ENCODE measurements around the gene TMEM62. TPM values are rescaled to one million over a fixed set of nuclear protein-coding genes. Genes with fewer than 3 reads are reported as not detected.

TMEM62 gene
- polyA plus RNA-seq, 2 donors: 7.6 to 12.8 TPM

- H3K36me3 ChIP-seq (ENCODE audit: control insufficient read depth in 2 of 2, insufficient read depth in 2 of 2, low read length in 1 of 2): no peaks in the 10 kb centered on the region
- WGBS, 2 donors: 80 to 81% methylated on average over 4 of the region's 4 CpGs
- no peaks in the 10 kb centered on the region for H3K27me3 ChIP-seq (ENCODE audit: control insufficient read depth in 1 of 2, insufficient read depth in 2 of 2, low read length in 2 of 2)
Observed at GRCh38 chr15:43211224-43211735, 77.9 kb downstream of the TMEM62 start.

GRCh38 chr15:43212299-43212698 lies 78.9 kb downstream of the TMEM62 start:
- 74 to 81% methylated on average over 7 to 8 of the region's 8 CpGs for WGBS, 2 donors
- Histone ChIP-seq H3K27me3 (ENCODE audit: control insufficient read depth in 1 of 2, insufficient read depth in 2 of 2, low read length in 2 of 2) (no peaks in the 10 kb centered on the region), H3K27ac (ENCODE audit: low read depth in 2 of 2, low read length in 1 of 2) (no peak overlapping the region)

More at GRCh38 chr15:43211224-43211735, 77.9 kb downstream of the TMEM62 start:
- Histone ChIP-seq H3K27ac (ENCODE audit: low read depth in 2 of 2, low read length in 1 of 2) (no peak overlapping the region), H3K9me3 (ENCODE audit: control insufficient read depth in 2 of 2, insufficient read depth in 1 of 2, low read depth in 1 of 2, low read length in 1 of 2) (no peaks in the 10 kb centered on the region), H3K4me1 (ENCODE audit: control insufficient read depth in 2 of 2, insufficient read depth in 2 of 2, low read length in 1 of 2) (no peaks in the 10 kb centered on the region), H3K4me3 (ENCODE audit: low read depth in 1 of 2, low read length in 2 of 2) (no peak overlapping the region)

GRCh38 chr15:43212951-43213350 lies 79.6 kb downstream of the TMEM62 start:
- Histone ChIP-seq H3K36me3 (ENCODE audit: control insufficient read depth in 2 of 2, insufficient read depth in 2 of 2, low read length in 1 of 2) (no peaks in the 10 kb centered on the region), H3K4me1 (ENCODE audit: control insufficient read depth in 2 of 2, insufficient read depth in 2 of 2, low read length in 1 of 2) (no peaks in the 10 kb centered on the region), H3K27ac (ENCODE audit: low read depth in 2 of 2, low read length in 1 of 2) (no peak overlapping the region), H3K9me3 (ENCODE audit: control insufficient read depth in 2 of 2, insufficient read depth in 1 of 2, low read depth in 1 of 2, low read length in 1 of 2) (no peaks in the 10 kb centered on the region), H3K27me3 (ENCODE audit: control insufficient read depth in 1 of 2, insufficient read depth in 2 of 2, low read length in 2 of 2) (no peaks in the 10 kb centered on the region), H3K4me3 (ENCODE audit: low read depth in 1 of 2, low read length in 2 of 2) (no peak overlapping the region)

More at GRCh38 chr15:43212299-43212698, 78.9 kb downstream of the TMEM62 start:
- no peaks in the 10 kb centered on the region for H3K9me3 ChIP-seq (ENCODE audit: control insufficient read depth in 2 of 2, insufficient read depth in 1 of 2, low read depth in 1 of 2, low read length in 1 of 2)
- H3K4me3 ChIP-seq (ENCODE audit: low read depth in 1 of 2, low read length in 2 of 2): no peak overlapping the region
- H3K36me3 ChIP-seq (ENCODE audit: control insufficient read depth in 2 of 2, insufficient read depth in 2 of 2, low read length in 1 of 2): no peaks in the 10 kb centered on the region
- H3K4me1 ChIP-seq (ENCODE audit: control insufficient read depth in 2 of 2, insufficient read depth in 2 of 2, low read length in 1 of 2): no peaks in the 10 kb centered on the region

- no peak overlapping the region for H3K27ac ChIP-seq (ENCODE audit: low read depth in 2 of 2, low read length in 1 of 2)
- no peaks in the 10 kb centered on the region for H3K4me1 ChIP-seq (ENCODE audit: control insufficient read depth in 2 of 2, insufficient read depth in 2 of 2, low read length in 1 of 2)
- no peak overlapping the region for H3K4me3 ChIP-seq (ENCODE audit: low read depth in 1 of 2, low read length in 2 of 2)
- 71 to 85% methylated on average over 5 of the region's 5 CpGs for WGBS, 2 donors
- no peaks in the 10 kb centered on the region for H3K36me3 ChIP-seq (ENCODE audit: control insufficient read depth in 2 of 2, insufficient read depth in 2 of 2, low read length in 1 of 2)
- H3K27me3 ChIP-seq (ENCODE audit: control insufficient read depth in 1 of 2, insufficient read depth in 2 of 2, low read length in 2 of 2): no peaks in the 10 kb centered on the region
- no peaks in the 10 kb centered on the region for H3K9me3 ChIP-seq (ENCODE audit: control insufficient read depth in 2 of 2, insufficient read depth in 1 of 2, low read depth in 1 of 2, low read length in 1 of 2)
Observed at GRCh38 chr15:43213466-43213865, 80.1 kb downstream of the TMEM62 start.

- Histone ChIP-seq H3K27me3 (ENCODE audit: control insufficient read depth in 1 of 2, insufficient read depth in 2 of 2, low read length in 2 of 2) (no peaks in the 10 kb centered on the region), H3K4me3 (ENCODE audit: low read depth in 1 of 2, low read length in 2 of 2) (no peak overlapping the region), H3K27ac (ENCODE audit: low read depth in 2 of 2, low read length in 1 of 2) (no peak overlapping the region), H3K36me3 (ENCODE audit: control insufficient read depth in 2 of 2, insufficient read depth in 2 of 2, low read length in 1 of 2) (no peaks in the 10 kb centered on the region), H3K4me1 (ENCODE audit: control insufficient read depth in 2 of 2, insufficient read depth in 2 of 2, low read length in 1 of 2) (no peaks in the 10 kb centered on the region), H3K9me3 (ENCODE audit: control insufficient read depth in 2 of 2, insufficient read depth in 1 of 2, low read depth in 1 of 2, low read length in 1 of 2) (no peaks in the 10 kb centered on the region)
- 74 to 78% methylated on average over 8 of the region's 8 CpGs for WGBS, 2 donors
Observed at GRCh38 chr15:43214169-43214568, 80.8 kb downstream of the TMEM62 start.

- Histone ChIP-seq H3K4me3 (ENCODE audit: low read depth in 1 of 2, low read length in 2 of 2) (no peak overlapping the region), H3K36me3 (ENCODE audit: control insufficient read depth in 2 of 2, insufficient read depth in 2 of 2, low read length in 1 of 2) (no peaks in the 10 kb centered on the region), H3K27me3 (ENCODE audit: control insufficient read depth in 1 of 2, insufficient read depth in 2 of 2, low read length in 2 of 2) (no peaks in the 10 kb centered on the region), H3K4me1 (ENCODE audit: control insufficient read depth in 2 of 2, insufficient read depth in 2 of 2, low read length in 1 of 2) (no peaks in the 10 kb centered on the region), H3K9me3 (ENCODE audit: control insufficient read depth in 2 of 2, insufficient read depth in 1 of 2, low read depth in 1 of 2, low read length in 1 of 2) (no peaks in the 10 kb centered on the region), H3K27ac (ENCODE audit: low read depth in 2 of 2, low read length in 1 of 2) (no peak overlapping the region)
- 91 to 92% methylated on average over 6 of the region's 6 CpGs for WGBS, 2 donors
Observed at GRCh38 chr15:43214592-43215295, 81.4 kb downstream of the TMEM62 start.

- Histone ChIP-seq H3K36me3 (ENCODE audit: control insufficient read depth in 2 of 2, insufficient read depth in 2 of 2, low read length in 1 of 2) (no peaks in the 10 kb centered on the region), H3K4me3 (ENCODE audit: low read depth in 1 of 2, low read length in 2 of 2) (no peak overlapping the region), H3K4me1 (ENCODE audit: control insufficient read depth in 2 of 2, insufficient read depth in 2 of 2, low read length in 1 of 2) (no peaks in the 10 kb centered on the region), H3K9me3 (ENCODE audit: control insufficient read depth in 2 of 2, insufficient read depth in 1 of 2, low read depth in 1 of 2, low read length in 1 of 2) (no peaks in the 10 kb centered on the region), H3K27me3 (ENCODE audit: control insufficient read depth in 1 of 2, insufficient read depth in 2 of 2, low read length in 2 of 2) (no peaks in the 10 kb centered on the region), H3K27ac (ENCODE audit: low read depth in 2 of 2, low read length in 1 of 2) (no peak overlapping the region)
- 61 to 76% methylated on average over 7 of the region's 7 CpGs for WGBS, 2 donors
Observed at GRCh38 chr15:43215961-43216360, 82.6 kb downstream of the TMEM62 start.

- H3K9me3 ChIP-seq (ENCODE audit: control insufficient read depth in 2 of 2, insufficient read depth in 1 of 2, low read depth in 1 of 2, low read length in 1 of 2): no peaks in the 10 kb centered on the region
- H3K27ac ChIP-seq (ENCODE audit: low read depth in 2 of 2, low read length in 1 of 2): no peak overlapping the region
- WGBS, 2 donors: 28 to 40% methylated on average over 13 of the region's 13 CpGs
Observed at GRCh38 chr15:43218908-43219706, 85.7 kb downstream of the TMEM62 start.

GRCh38 chr15:43219929-43220928 lies 86.8 kb downstream of the TMEM62 start:
- Histone ChIP-seq H3K27me3 (ENCODE audit: control insufficient read depth in 1 of 2, insufficient read depth in 2 of 2, low read length in 2 of 2) (no peaks in the 10 kb centered on the region), H3K27ac (ENCODE audit: low read depth in 2 of 2, low read length in 1 of 2) (no peak overlapping the region), H3K4me3 (ENCODE audit: low read depth in 1 of 2, low read length in 2 of 2) (no peak overlapping the region), H3K9me3 (ENCODE audit: control insufficient read depth in 2 of 2, insufficient read depth in 1 of 2, low read depth in 1 of 2, low read length in 1 of 2) (no peaks in the 10 kb centered on the region), H3K36me3 (ENCODE audit: control insufficient read depth in 2 of 2, insufficient read depth in 2 of 2, low read length in 1 of 2) (no peaks in the 10 kb centered on the region), H3K4me1 (ENCODE audit: control insufficient read depth in 2 of 2, insufficient read depth in 2 of 2, low read length in 1 of 2) (no peaks in the 10 kb centered on the region)
- 83 to 85% methylated on average over 16 of the region's 16 CpGs for WGBS, 2 donors

More at GRCh38 chr15:43218908-43219706, 85.7 kb downstream of the TMEM62 start:
- H3K4me1 ChIP-seq (ENCODE audit: control insufficient read depth in 2 of 2, insufficient read depth in 2 of 2, low read length in 1 of 2): no peaks in the 10 kb centered on the region
- H3K36me3 ChIP-seq (ENCODE audit: control insufficient read depth in 2 of 2, insufficient read depth in 2 of 2, low read length in 1 of 2): no peaks in the 10 kb centered on the region
- H3K27me3 ChIP-seq (ENCODE audit: control insufficient read depth in 1 of 2, insufficient read depth in 2 of 2, low read length in 2 of 2): no peaks in the 10 kb centered on the region
- H3K4me3 ChIP-seq (ENCODE audit: low read depth in 1 of 2, low read length in 2 of 2): no peak overlapping the region
